IMR-90 (cell line): ENCODE data around the gene CROCC2. TPM values are rescaled to one million over a fixed set of nuclear protein-coding genes. Genes with fewer than 3 reads are reported as not detected.

Experiments used
- ATAC-seq: fragments of 200-7000 bp; cut with Tn5 transposase; 2 replicates; pipeline ENCODE4 v1.9.1; 2020; ENCODE audit warnings: low read depth, mild to moderate bottlenecking, moderate library complexity
- BruUV-seq: library from RNA; stranded (reverse); fragments of 400-500 nt; replicated peaks from 2 replicates; lab custom pipeline; 2021; lab: Mats Ljungman, UMichigan
- CTCF ChIA-PET: fragments of 300-600 bp; formaldehyde crosslinking; extraction: SDS; loops from one replicate; lab custom pipeline; 2021; ENCODE audit warnings: antibody characterized with exemption; lab: Yijun Ruan, JAX
- POLR2A ChIA-PET: fragments of 300-600 bp; sonication (Branson Sonifier 250); formaldehyde crosslinking; loops from one replicate; lab custom pipeline; 2022; ENCODE audit warnings: antibody characterized with exemption; ENCODE audit not compliant: unreplicated experiment; lab: Charles Lee
- DNase-seq: peaks from one replicate; pipeline ENCODE4 v3.0.0; 2013
- H2AFZ ChIP-seq: replicated peaks from 2 replicates; pipeline ENCODE3; 2013; ENCODE audit warnings: low read length, mild to moderate bottlenecking; ENCODE audit not compliant: poor library complexity
- H2AK5ac ChIP-seq: 2 replicates; pipeline ENCODE4 v1.6.1; 2013; ENCODE audit warnings: low read depth, low read length, inconsistent platforms
- H2AK9ac ChIP-seq: replicated peaks from 2 replicates; pipeline ENCODE3; 2013; ENCODE audit warnings: mild to moderate bottlenecking, low read depth, low read length, moderate library complexity; ENCODE audit not compliant: poor library complexity
- H2BK120ac ChIP-seq: 2 replicates; pipeline ENCODE4 v1.6.1; 2013; ENCODE audit warnings: low read depth, low read length, inconsistent platforms
- H2BK15ac ChIP-seq: 3 replicates; pipeline ENCODE4 v1.6.1; 2013; ENCODE audit warnings: low read depth, low read length, inconsistent platforms
- H2BK20ac ChIP-seq: 2 replicates; pipeline ENCODE4 v1.6.1; 2013; ENCODE audit warnings: low read depth, mild to moderate bottlenecking, inconsistent platforms, low read length, moderate library complexity
- H2BK5ac ChIP-seq: 2 replicates; pipeline ENCODE4 v1.6.1; 2013; ENCODE audit warnings: mild to moderate bottlenecking, low read depth, low read length, inconsistent platforms; ENCODE audit not compliant: poor library complexity, severe bottlenecking
- H3K14ac ChIP-seq: replicated peaks from 2 replicates; pipeline ENCODE4 v1.6.1; 2013; ENCODE audit warnings: low read depth, low read length, inconsistent platforms
- H3K18ac ChIP-seq: 2 replicates; pipeline ENCODE4 v1.6.1; 2013; ENCODE audit warnings: low read depth, low read length, control low read depth
- H3K23ac ChIP-seq: 2 replicates; pipeline ENCODE4 v1.6.1; 2013; ENCODE audit warnings: low read depth, low read length, inconsistent platforms
- H3K27ac ChIP-seq: 2 replicates; pipeline ENCODE4 v1.5.1; 2013; ENCODE audit warnings: mild to moderate bottlenecking, control low read depth, low read length; ENCODE audit not compliant: insufficient read depth
- H3K27me3 ChIP-seq: 2 replicates; pipeline ENCODE4 v1.6.1; 2013; ENCODE audit warnings: low read length; ENCODE audit not compliant: control insufficient read depth, insufficient read depth
- H3K36me3 ChIP-seq: 2 replicates; pipeline ENCODE4 v1.6.1; 2013; ENCODE audit warnings: low read length, mixed read lengths; ENCODE audit not compliant: control insufficient read depth, insufficient read depth
- H3K4ac ChIP-seq: 2 replicates; pipeline ENCODE4 v1.6.1; 2013; ENCODE audit warnings: low read depth, low read length, inconsistent platforms
- H3K4me1 ChIP-seq: 2 replicates; pipeline ENCODE4 v1.6.1; 2013; ENCODE audit warnings: low read length, mixed read lengths; ENCODE audit not compliant: control insufficient read depth, insufficient read depth
- H3K4me2 ChIP-seq: 2 replicates; pipeline ENCODE4 v1.6.1; 2013; ENCODE audit warnings: low read depth, mild to moderate bottlenecking, control low read depth, low read length, moderate library complexity
- H3K4me3 ChIP-seq: 2 replicates; pipeline ENCODE4 v1.5.1; 2013; ENCODE audit warnings: low read depth, mild to moderate bottlenecking, control low read depth, low read length, moderate library complexity; ENCODE audit not compliant: insufficient read depth
- H3K56ac ChIP-seq: 2 replicates; pipeline ENCODE4 v1.6.1; 2013; ENCODE audit warnings: low read length, inconsistent platforms; ENCODE audit not compliant: insufficient read depth; ENCODE audit errors: extremely low read depth
- H3K79me1 ChIP-seq, 2 experiments: 2 replicates each; pipeline ENCODE4 v1.6.1; 2013; ENCODE audit warnings: low read length in 2 of 2, inconsistent platforms in 1 of 2, low read depth in 1 of 2
- H3K9ac ChIP-seq: 2 replicates; pipeline ENCODE4 v1.6.1; 2013; ENCODE audit warnings: low read depth, low read length, control low read depth
- H3K9me1 ChIP-seq: 2 replicates; pipeline ENCODE4 v1.6.1; 2013; ENCODE audit warnings: low read length, inconsistent platforms; ENCODE audit not compliant: insufficient read depth
- H3K9me3 ChIP-seq: 2 replicates; pipeline ENCODE4 v1.6.1; 2013; ENCODE audit warnings: low read length; ENCODE audit not compliant: control insufficient read depth, insufficient read depth
- H4K20me1 ChIP-seq: 2 replicates; pipeline ENCODE4 v1.6.1; 2013; ENCODE audit warnings: low read length, inconsistent platforms; ENCODE audit not compliant: insufficient read depth
- H4K5ac ChIP-seq: 2 replicates; pipeline ENCODE4 v1.6.1; 2013; ENCODE audit warnings: mild to moderate bottlenecking, low read depth, low read length, control low read depth
- H4K8ac ChIP-seq, 2 experiments: 2 replicates each; pipeline ENCODE4 v1.6.1; 2013; ENCODE audit warnings: low read depth in 2 of 2, low read length in 2 of 2, control low read depth in 1 of 2, inconsistent platforms in 1 of 2
- H4K91ac ChIP-seq: 2 replicates; pipeline ENCODE4 v1.6.1; 2013; ENCODE audit warnings: low read depth, low read length, inconsistent platforms; ENCODE audit not compliant: insufficient read depth
- BHLHE40 ChIP-seq: fragments of 150-350 bp; IDR thresholded peaks from 2 replicates; pipeline ENCODE4 v1.6.1; 2016; ENCODE audit warnings: mild to moderate bottlenecking, low read depth, low read length
- FOS ChIP-seq: fragments of 150-350 bp; IDR thresholded peaks from 2 replicates; pipeline ENCODE4 v1.6.1; 2016; ENCODE audit warnings: low read depth, low read length
- MAZ ChIP-seq: IDR thresholded peaks from 2 replicates; pipeline ENCODE4 v1.6.1; 2012; ENCODE audit warnings: low read depth, mild to moderate bottlenecking, low read length, improper control_type of control experiment, moderate library complexity, borderline replicate concordance
- NFE2L2 ChIP-seq: fragments of 150-350 bp; IDR thresholded peaks from 2 replicates; pipeline ENCODE4 v1.6.1; 2016; ENCODE audit warnings: low read depth, mild to moderate bottlenecking, low read length
- RCOR1 ChIP-seq: IDR thresholded peaks from 2 replicates; pipeline ENCODE4 v1.6.1; 2012; ENCODE audit warnings: mild to moderate bottlenecking, low read length, improper control_type of control experiment; ENCODE audit not compliant: insufficient replicate concordance
- RFX5 ChIP-seq: IDR thresholded peaks from 2 replicates; pipeline ENCODE4 v1.8.0; 2012; ENCODE audit warnings: low read depth, mild to moderate bottlenecking, low read length, moderate library complexity
- SMC3 ChIP-seq: fragments of 150-350 bp; IDR thresholded peaks from 2 replicates; pipeline ENCODE4 v1.6.1; 2016; ENCODE audit warnings: low read depth, mild to moderate bottlenecking, antibody characterized with exemption, low read length, moderate library complexity
- WGBS, 2 experiments: methylation state at CpG; one replicate each; pipeline versions ENCODE4 v1.1.5 to v1.1.7; 2013; ENCODE audit warnings: missing lambda C conversion rate in 2 of 2; ENCODE audit not compliant: insufficient read length in 1 of 2; ENCODE audit errors: extremely low coverage in 2 of 2; 5-methylcytosine and 5-hydroxymethylcytosine counted together
- dilution Hi-C: fragments of 300-500 bp; cut with HindIII; formaldehyde crosslinking; loops from one replicate; pipeline ENCODE4 v1.14.3; 2018; ENCODE audit warnings: low sequenced_read_pairs; ENCODE audit not compliant: unreplicated experiment
- in situ Hi-C: fragments of 300-500 bp; cut with MboI; formaldehyde crosslinking; loops from 3 replicates; pipeline ENCODE4 v1.14.3; 2019; ENCODE audit warnings: low sequenced_read_pairs, inconsistent platforms, mixed read lengths
- intact Hi-C: fragments of 100-400 bp; cut with micrococcal nuclease; formaldehyde crosslinking; loops from 2 replicates; pipeline ENCODE4 v1.10.0; 2022
- polyA plus RNA-seq, 3 experiments: library from polyadenylated mRNA; depleted of rRNA; stranded (reverse); fragments of >200 nt; gene quantifications; 2 replicates each; pipeline ENCODE4 v1.2.3, GENCODE V29; 2012; ENCODE audit warnings: low replicate concordance in 1 of 3
- total RNA-seq: library from RNA; depleted of rRNA; stranded (reverse); fragments of >200 nt; gene quantifications from 2 replicates; pipeline ENCODE4 v1.2.3, GENCODE V29; 2012

The CROCC2 gene
- total and polyA plus RNA-seq, 2 of the 4 experiments (the other 2 are of a cell fraction), result not detected

DNA sequence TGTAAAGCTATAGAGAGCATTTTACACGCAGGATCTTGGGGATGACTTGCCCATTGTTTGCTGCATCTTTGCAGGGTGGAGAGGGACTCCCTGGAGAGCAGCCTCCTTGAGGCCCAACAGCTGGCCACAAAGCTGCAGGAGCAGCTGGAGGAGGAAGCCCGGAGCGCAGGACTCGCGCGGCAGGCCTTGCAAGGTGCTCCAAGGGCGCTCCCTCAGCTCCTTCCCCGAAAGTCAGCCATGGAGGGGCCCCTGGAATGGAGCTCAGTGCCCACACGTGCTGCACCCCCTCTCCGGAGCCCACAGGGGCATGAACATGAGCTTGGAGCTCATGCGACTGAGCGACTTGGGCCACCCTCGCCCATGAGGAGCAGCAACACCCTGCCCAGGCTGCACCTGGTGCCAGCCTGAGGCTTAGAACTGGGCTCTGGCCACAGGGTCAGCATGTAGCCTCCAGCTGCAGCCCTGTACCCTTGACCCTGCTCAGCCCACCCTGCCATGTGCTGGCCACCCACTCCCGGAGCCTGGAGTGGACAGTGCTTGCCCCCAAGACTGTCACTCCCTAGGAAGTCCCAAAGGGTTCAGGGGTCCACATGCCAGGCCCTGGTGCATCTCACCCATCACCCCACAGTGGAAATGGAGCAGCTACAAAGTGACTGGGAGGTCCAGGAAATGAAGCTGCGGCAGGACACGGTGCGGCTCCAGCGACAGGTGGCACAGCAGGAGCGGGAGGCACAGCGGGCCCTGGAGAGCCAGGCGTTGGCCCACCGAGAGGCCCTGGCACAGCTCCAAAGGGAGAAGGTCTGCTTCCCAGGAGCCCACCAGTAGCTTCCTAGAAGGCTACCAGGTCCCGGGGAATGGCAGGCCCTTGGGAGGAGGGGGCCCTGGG is 43.0 kb downstream of the CROCC2 start (continued):
- no peak for TF ChIP-seq RFX5

GRCh38 chr2:240949791-240950705 is 43.9 kb downstream of the CROCC2 start:
- POLR2A ChIA-PET, result no interaction called here
- dilution Hi-C loops, result no loop called here
- H3K9ac ChIP-seq, result no peak overlapping the region
- 67% methylated on average over 3 of the region's 14 CpGs; no CpG with 5 or more reads in 1 of the 2 experiments for WGBS, 2 experiments
- H4K8ac ChIP-seq, result no peak overlapping the region
- no peaks in the 10 kb centered on the region for H3K36me3 ChIP-seq
- BruUV-seq, result no TSS peak
- H2BK15ac ChIP-seq, result no peak overlapping the region
- in situ Hi-C loops, result no loop called here
- H2AK5ac ChIP-seq, result no peak overlapping the region
- H2BK120ac ChIP-seq, result no peak overlapping the region
- H3K79me1 ChIP-seq, result no peaks in the 10 kb centered on the region
- peak overlapping the region; percentile 9 for H2AFZ ChIP-seq
- H2BK20ac ChIP-seq, result no peak overlapping the region
- no peak overlapping the region for H4K91ac ChIP-seq
- ATAC-seq (no peak), DNase-seq (no peak)
- H3K14ac ChIP-seq, result no peak overlapping the region
- TF ChIP-seq SMC3 (no peak), NFE2L2 (no peak), RFX5 (no peak), RCOR1 (no peak), BHLHE40 (no peak), FOS (no peak), MAZ (no peak)
- no peaks in the 10 kb centered on the region for H4K20me1 ChIP-seq
- no peak overlapping the region for H2BK5ac ChIP-seq
- H3K4me1 ChIP-seq, result no peaks in the 10 kb centered on the region; the same call in 1 of the 2 replicates
- no peak overlapping the region for H3K27ac ChIP-seq
- H3K23ac ChIP-seq, result no peak overlapping the region
- no peak overlapping the region for H3K4ac ChIP-seq
- H3K27me3 ChIP-seq, result peaks cover 20% of the 10 kb centered on the region; the same call in 1 of the 2 replicates
- H3K56ac ChIP-seq, result no peak overlapping the region
- no peaks in the 10 kb centered on the region for H3K9me1 ChIP-seq
- H3K18ac ChIP-seq, result no peak overlapping the region
- H3K9me3 ChIP-seq, result no peaks in the 10 kb centered on the region
- intact Hi-C loops, result no loop called here
- CTCF ChIA-PET, result interaction anchor here (0.5 kb wide), 1 partner anchor 33 kb away, joined by 3 read pairs; no protein-coding TSS in a partner anchor
- no peak overlapping the region for H4K5ac ChIP-seq
- no peak overlapping the region for H3K4me2 ChIP-seq
- no peak overlapping the region for H2AK9ac ChIP-seq
- H3K4me3 ChIP-seq, result no peak overlapping the region
